Astrocyte of the hippocampus (primary cell): ENCODE results near the gene AGRP.

Experiments
- DNase-seq: peaks from one replicate; pipeline ENCODE4 v3.0.0; 2011; ENCODE audit warnings: low read depth, low spot score

The AGRP gene

DNA sequence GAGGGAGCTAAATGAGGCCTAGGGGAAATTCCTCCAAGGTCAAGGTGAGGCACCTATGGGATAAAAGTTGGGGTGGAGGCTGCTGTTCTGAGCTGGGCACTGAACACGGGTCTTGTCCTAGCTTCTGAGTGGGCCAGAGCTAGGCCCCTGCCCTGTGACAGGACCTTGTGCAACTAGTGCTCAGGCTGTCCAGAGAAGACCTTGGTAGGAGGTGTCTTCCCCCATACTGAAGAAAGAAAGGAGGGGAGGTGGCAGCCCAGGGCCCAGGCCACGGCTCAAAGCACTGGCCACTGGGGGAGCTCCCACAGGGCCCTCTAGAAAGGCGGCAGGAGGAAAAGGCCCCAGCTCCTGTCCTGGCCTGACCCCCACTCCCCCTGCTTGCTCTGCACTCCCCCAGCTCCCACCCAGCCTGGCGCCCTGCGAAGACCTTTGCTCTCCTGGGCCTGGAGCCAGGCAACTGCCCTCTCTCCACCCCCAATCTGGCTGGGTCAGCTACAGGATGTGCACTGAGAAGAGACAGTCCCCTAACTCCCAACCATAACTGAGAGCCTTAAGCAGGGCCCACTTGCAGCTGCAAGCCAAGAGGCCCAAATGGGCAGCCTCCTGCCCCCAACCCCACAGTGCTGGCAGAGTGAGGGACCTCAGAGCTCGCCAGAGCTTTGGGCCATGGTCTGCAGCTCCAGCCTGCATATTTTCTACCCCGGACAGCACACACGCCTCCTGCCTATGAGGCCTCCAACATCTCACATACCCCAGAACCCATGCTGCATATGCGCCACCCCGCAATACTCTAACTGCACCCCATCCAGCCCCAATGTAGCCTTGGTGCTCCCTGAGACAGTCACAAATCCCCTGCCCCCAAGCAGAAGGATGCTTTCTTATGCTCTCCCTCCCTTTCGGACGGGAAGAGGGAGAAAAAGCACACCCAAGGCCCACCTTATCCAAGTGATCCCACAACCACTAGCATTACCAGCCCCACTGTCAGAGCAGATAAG lies 37.1 kb downstream of the AGRP start:
- no peak for DNase-seq

DNA sequence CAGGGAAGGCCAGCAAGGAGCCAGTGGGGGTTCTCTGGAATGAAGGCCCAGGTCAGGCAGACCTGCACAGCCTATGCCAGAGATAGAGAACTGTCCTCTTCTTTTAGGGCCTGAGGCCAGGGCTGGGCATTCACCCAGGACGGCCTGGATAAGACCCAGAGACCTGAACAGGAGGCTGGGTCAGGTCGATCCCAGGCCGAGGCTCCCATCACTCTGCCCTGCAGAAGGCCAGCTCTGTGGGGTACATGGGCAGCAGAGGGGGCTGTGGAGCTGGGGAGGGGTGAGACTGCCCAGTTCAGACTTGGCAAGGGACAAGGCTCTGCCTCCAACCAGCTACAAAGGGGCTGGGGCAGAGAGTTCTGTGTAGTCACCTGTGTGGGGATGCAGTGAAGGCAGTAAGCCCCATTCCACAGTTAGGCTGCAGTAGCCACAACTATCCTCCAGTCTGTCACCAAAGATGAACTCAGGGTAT lies 37.9 kb downstream of the AGRP start:
- DNase-seq: no peak

- DNase-seq: no peak
Observed at GRCh38 chr16:67445126-67445426, 38.3 kb downstream of the AGRP start.

DNA sequence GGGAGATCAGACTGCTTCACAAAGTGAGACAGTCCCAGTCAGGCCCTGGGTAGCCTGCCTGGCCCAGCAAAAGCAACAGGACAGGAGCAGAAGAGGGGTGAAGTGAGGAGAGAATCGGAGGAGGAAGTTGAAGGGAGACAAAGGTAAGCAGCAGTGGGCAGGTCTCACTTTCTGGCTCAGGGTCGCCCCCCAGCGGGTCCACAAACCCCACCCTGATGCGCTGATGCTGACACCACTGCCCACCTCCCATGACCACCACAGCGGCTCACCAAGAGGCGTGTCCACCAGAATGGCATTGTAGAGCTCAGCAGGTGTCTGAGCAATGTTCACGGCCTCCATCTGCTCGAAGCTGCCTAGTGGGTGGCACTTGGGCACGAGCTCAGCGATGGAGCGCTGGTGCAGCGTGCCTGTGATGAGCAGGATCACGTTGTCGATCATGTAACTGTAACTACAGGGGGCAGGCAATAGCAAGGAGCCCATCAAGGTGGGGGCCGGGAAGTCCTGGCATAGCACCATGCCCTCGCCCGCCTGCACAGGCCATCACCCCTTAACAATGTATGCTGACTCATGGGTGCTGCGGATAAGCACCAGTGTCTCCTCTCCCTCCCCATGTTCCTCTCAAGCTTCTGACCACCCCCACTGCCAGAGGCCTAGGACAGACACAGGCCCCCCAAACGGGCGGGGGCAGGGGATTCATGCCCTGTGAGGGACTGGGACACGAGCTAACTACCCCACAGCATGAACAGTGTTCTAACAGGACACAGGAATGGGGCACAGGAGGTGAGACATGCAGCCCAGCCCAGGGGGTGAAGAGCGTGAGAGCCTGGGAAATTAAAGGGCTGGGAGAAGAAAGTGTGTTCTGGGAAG lies 38.9 kb downstream of the AGRP start:
- DNase-seq: peak; percentile 33

GRCh38 chr16:67443265-67443664 lies 40.1 kb downstream of the AGRP start:
- DNase-seq: no peak

DNA sequence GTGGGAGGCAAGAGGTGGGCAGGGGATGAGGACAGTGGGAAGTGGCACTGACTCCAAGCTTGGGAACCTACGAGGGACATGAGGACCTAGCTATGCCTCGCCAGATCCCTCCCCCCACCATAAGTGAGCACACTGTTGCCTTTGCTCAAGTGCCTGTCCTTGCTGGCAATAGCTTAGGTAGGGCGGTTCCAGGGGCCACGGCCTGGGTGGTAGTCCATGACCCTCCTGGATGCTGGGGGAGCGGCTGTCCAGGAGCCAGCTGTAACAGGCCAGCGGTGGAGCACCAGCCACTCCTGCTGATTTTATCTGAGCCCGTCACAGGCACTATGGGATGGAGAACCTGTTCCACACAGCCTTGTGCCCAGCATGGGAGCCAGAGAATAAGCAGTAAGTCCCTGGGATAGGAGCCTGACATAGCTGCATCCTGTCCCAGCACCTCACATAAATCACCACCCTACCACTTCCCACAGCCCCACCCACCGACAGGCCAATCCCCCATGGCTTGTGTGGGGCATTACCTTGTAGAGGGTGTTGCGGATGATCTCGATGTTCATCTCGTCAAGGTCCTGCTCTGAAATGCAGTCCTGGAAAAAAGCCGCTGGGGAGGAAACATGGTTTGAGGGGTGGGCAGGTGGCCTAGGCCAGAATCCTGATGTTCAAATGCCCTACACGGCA lies 40.6 kb downstream of the AGRP start:
- no peak for DNase-seq

GRCh38 chr16:67441907-67442306 lies 41.4 kb downstream of the AGRP start:
- no peak for DNase-seq

DNA sequence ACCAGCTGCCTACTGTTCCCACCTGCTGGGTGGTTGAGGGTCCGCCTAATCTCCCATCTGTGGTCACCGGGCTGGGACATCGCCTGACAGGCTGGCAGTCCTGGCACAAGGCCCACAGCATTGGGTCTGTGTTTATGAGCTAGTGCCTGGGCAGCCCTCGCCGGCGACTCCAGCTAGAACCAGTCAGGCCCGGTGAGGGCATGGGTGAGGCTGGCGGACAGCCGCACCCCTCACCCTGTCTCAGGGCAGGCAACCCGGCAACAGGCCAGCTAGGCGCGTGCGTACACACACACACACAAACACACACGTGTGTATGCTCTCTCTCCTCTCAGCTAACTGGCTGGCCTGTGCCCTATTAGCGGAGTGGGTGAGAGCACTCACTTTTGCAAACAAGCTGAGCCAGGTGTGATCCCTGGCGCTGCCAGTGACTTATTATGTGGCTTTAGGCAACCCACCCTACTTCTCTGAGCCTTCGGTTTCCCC lies 42.0 kb downstream of the AGRP start:
- DNase-seq: no peak

- no peak for DNase-seq
Observed at GRCh38 chr16:67438824-67439393, 44.4 kb downstream of the AGRP start.

- no peak for DNase-seq
Observed at GRCh38 chr16:67438098-67438791, 45.1 kb downstream of the AGRP start.

- DNase-seq: no peak
Observed at GRCh38 chr16:67437513-67437912, 45.8 kb downstream of the AGRP start.

DNA sequence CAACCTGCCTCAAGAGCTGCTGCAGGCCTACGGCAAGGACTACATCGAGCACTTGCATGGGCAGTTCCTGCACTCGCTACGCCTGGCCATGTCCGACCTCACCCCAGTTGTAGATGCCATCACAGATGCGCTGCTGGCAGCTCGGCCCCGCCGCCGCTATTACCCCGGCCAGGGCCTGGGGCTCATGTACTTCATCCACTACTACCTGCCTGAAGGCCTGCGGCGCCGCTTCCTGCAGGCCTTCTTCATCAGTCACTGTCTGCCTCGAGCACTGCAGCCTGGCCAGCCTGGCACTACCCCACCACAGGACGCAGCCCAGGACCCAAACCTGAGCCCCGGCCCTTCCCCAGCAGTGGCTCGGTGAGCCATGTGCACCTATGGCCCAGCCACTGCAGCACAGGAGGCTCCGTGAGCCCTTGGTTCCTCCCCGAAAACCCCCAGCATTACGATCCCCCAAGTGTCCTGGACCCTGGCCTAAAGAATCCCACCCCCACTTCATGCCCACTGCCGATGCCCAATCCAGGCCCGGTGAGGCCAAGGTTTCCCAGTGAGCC lies 46.6 kb downstream of the AGRP start:
- DNase-seq: no peak

GRCh38 chr16:67435758-67436164 lies 47.6 kb downstream of the AGRP start:
- no peak for DNase-seq

GRCh38 chr16:67433131-67433719 lies 50.1 kb downstream of the AGRP start:
- no peak for DNase-seq
